Measurements from ENCODE around the gene CLBA1. TPM values are rescaled to one million over a fixed set of nuclear protein-coding genes. Genes with fewer than 3 reads are reported as not detected.

CLBA1 gene
- 9.0 to 10.3 TPM (median 10.2 TPM) in 3 replicates for total RNA-seq

GRCh38 chr14:104985675-104986486 is at the start of gene CLBA1:
Gene CLBA1, plus strand, starts transcription at chr14:104985788. Its CDS starts 644 bp downstream, at chr14:104986432.
- peak; percentile 79 to 86 for DNase-seq (ENCODE audit: low spot score in 2 of 2, unreplicated experiment in 2 of 2)
- H3K27ac Mint-ChIP-seq = peak within 1 kb of the TSS; percentile 21
- no peaks in the 10 kb centered on the region for H3K9me3 Mint-ChIP-seq
- TF ChIP-seq CTCF (IDR thresholded peaks at IDR 0.05; ENCODE audit: unreplicated experiment) = no peak
- peaks cover 7% of the 10 kb centered on the region for H3K4me1 Mint-ChIP-seq
- no peaks in the 10 kb centered on the region for H3K36me3 Mint-ChIP-seq
- peaks cover 2% of the 10 kb centered on the region for H3K27me3 Mint-ChIP-seq (ENCODE audit: low read depth)
- peak within 1 kb of the TSS; percentile 72 for H3K4me3 Mint-ChIP-seq

DNA sequence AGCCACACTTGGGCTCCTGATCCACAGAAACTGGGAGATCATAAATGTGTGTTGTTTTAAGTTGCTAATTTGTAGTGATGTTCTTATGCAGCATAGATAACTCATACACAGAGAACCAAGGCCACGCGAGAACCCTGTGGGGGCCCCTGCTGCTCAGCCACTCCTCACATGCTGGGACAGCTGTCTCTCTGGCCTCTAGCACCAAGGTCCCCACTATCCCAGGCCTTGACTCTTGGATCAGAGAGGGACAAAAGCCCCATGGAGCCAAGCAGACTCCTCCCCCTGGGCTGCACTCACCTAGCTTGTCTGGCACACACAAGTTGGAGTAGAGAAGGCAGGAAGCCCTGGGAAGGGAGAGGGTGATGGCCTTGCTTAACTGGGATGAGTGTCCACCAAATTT is 49.6 kb upstream of the CLBA1 start:
- no peak overlapping the region for H3K27ac Mint-ChIP-seq
- no peak overlapping the region for H3K4me3 Mint-ChIP-seq
- H3K27me3 Mint-ChIP-seq (ENCODE audit: low read depth) = peaks cover 92% of the 10 kb centered on the region
- peaks cover 3% of the 10 kb centered on the region for H3K4me1 Mint-ChIP-seq
- no peak for TF ChIP-seq CTCF (IDR thresholded peaks at IDR 0.05; ENCODE audit: unreplicated experiment)
- no peaks in the 10 kb centered on the region for H3K9me3 Mint-ChIP-seq
- no peaks in the 10 kb centered on the region for H3K36me3 Mint-ChIP-seq
- no peak for DNase-seq (ENCODE audit: low spot score in 2 of 2, unreplicated experiment in 2 of 2)

DNA sequence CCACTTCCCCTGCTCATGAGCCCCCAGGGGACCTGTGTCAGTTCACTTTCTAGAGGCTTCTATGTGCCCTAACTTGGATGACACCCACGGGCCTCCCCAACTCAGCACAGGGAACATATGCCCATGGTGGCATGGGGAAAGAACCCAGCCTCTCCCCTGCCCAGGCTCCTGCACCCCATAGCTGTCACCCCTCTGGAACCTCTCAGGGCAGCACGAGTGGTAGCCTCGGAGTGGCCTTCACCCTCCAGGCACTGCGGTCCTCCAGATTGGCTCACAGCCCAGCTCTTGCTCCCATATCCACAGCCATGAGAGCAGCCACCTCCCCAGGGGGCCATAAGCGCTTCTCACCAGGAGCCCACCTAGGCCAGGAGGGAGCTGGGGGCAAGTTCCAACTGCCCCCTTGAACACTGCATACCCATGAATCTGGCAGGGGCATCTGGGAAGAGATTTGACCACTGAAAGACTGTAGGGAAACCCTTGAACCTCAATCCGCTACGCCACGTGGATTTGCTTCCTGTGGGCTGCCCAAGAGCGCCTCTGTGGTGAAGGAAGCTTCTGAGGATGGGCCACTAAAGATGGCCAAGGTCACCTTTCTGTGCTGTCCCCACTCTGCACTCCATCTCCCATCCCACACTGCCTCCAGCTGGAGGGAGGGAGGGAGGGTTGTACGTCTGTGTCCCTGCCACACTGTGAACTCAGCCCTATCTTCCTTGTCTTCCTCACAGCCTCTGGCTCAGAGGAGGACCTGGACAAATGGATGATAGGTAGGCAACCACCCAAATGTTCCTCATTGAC is 49.0 kb upstream of the CLBA1 start:
- Mint-ChIP-seq H3K4me1 (peaks cover 3% of the 10 kb centered on the region), H3K27ac (no peak overlapping the region), H3K4me3 (no peak overlapping the region), H3K9me3 (no peaks in the 10 kb centered on the region), H3K27me3 (ENCODE audit: low read depth) (peaks cover 87% of the 10 kb centered on the region), H3K36me3 (no peaks in the 10 kb centered on the region)
- no peak for TF ChIP-seq CTCF (IDR thresholded peaks at IDR 0.05; ENCODE audit: unreplicated experiment)
- DNase-seq (ENCODE audit: low spot score in 2 of 2, unreplicated experiment in 2 of 2) = no peak

- no peak overlapping the region for H3K27ac Mint-ChIP-seq
- TF ChIP-seq CTCF (IDR thresholded peaks at IDR 0.05; ENCODE audit: unreplicated experiment) = no peak
- DNase-seq (ENCODE audit: low spot score in 2 of 2, unreplicated experiment in 2 of 2) = no peak
- no peaks in the 10 kb centered on the region for H3K9me3 Mint-ChIP-seq
- peaks cover 2% of the 10 kb centered on the region for H3K4me1 Mint-ChIP-seq
- H3K27me3 Mint-ChIP-seq (ENCODE audit: low read depth) = peaks cover 81% of the 10 kb centered on the region
- no peaks in the 10 kb centered on the region for H3K36me3 Mint-ChIP-seq
- H3K4me3 Mint-ChIP-seq = no peak overlapping the region
Measured at GRCh38 chr14:104937161-104937560, 48.4 kb upstream of the CLBA1 start.

GRCh38 chr14:104937694-104938365 is 47.8 kb upstream of the CLBA1 start:
- no peaks in the 10 kb centered on the region for H3K9me3 Mint-ChIP-seq
- H3K27ac Mint-ChIP-seq = no peak overlapping the region
- no peak for DNase-seq (ENCODE audit: low spot score in 2 of 2, unreplicated experiment in 2 of 2)
- H3K36me3 Mint-ChIP-seq = no peaks in the 10 kb centered on the region
- H3K27me3 Mint-ChIP-seq (ENCODE audit: low read depth) = peaks cover 76% of the 10 kb centered on the region
- H3K4me1 Mint-ChIP-seq = no peaks in the 10 kb centered on the region
- H3K4me3 Mint-ChIP-seq = no peak overlapping the region
- TF ChIP-seq CTCF (IDR thresholded peaks at IDR 0.05; ENCODE audit: unreplicated experiment) = no peak

All from mesothelial cell of epicardium (in vitro differentiated cells).